PC-3 (cell line): Measurements from ENCODE around the gene GTPBP2.

ENCODE experiments used
- CTCF ChIP-seq: fragments of 300-600 bp; sonication (generic); conservative IDR thresholded peaks from 2 replicates; pipeline ENCODE4 v1.5.1; 2017; ENCODE audit warnings: antibody characterized with exemption, low read depth, mild to moderate bottlenecking, low read length
- EZH2 ChIP-seq: fragments of 300-600 bp; sonication (generic); IDR thresholded peaks from one replicate; pipeline ENCODE4 v1.6.1; 2017; ENCODE audit warnings: antibody characterized with exemption, mild to moderate bottlenecking, low read length; ENCODE audit not compliant: unreplicated experiment
- EZH2phosphoT487 ChIP-seq: fragments of 300-600 bp; sonication (generic); IDR thresholded peaks from 2 replicates; pipeline ENCODE4 v1.6.1; 2018; ENCODE audit warnings: mild to moderate bottlenecking, antibody characterized with exemption, low read length, borderline replicate concordance

GRCh38 chr6:43584892-43585570 is 44.0 kb downstream of the GTPBP2 start:
- TF ChIP-seq EZH2 (no peak), CTCF (no peak), EZH2phosphoT487 (no peak)
